DOHH2 (cell line): Measurements from ENCODE around the gene DOK6.

Experiments used
- H3F3A ChIP-seq: fragments of 200-600 bp; sonication (generic), shearing (Covaris generic); 2 replicates; pipeline ENCODE4 v1.6.0; 2016; ENCODE audit warnings: antibody characterized with exemption, mild to moderate bottlenecking; ENCODE audit not compliant: control insufficient read depth, insufficient read depth
- H3K27ac ChIP-seq: fragments of 200-600 bp; sonication (generic); 2 replicates; pipeline ENCODE4 v1.5.1; 2014; ENCODE audit warnings: low read depth, mild to moderate bottlenecking, low read length, moderate library complexity
- H3K27me3 ChIP-seq: fragments of 200-600 bp; sonication (generic); 2 replicates; pipeline ENCODE4 v1.6.1; 2014; ENCODE audit warnings: mild to moderate bottlenecking, low read length, mixed read lengths; ENCODE audit not compliant: control insufficient read depth
- H3K36me3 ChIP-seq: fragments of 200-600 bp; sonication (generic); 2 replicates; pipeline ENCODE4 v1.6.1; 2014; ENCODE audit warnings: mild to moderate bottlenecking, low read length, moderate library complexity, mixed read lengths; ENCODE audit not compliant: control insufficient read depth
- H3K4me1 ChIP-seq: fragments of 200-600 bp; sonication (generic); 2 replicates; pipeline ENCODE4 v1.6.1; 2014; ENCODE audit warnings: mild to moderate bottlenecking, low read length, mixed read lengths; ENCODE audit not compliant: control insufficient read depth
- H3K4me2 ChIP-seq: fragments of 200-600 bp; sonication (generic); 2 replicates; pipeline ENCODE4 v1.6.0; 2014; ENCODE audit warnings: mild to moderate bottlenecking, low read length, moderate library complexity
- H3K4me3 ChIP-seq: fragments of 200-600 bp; sonication (generic); 2 replicates; pipeline ENCODE4 v1.5.1; 2014; ENCODE audit warnings: mild to moderate bottlenecking, low read length, mixed read lengths
- H3K79me2 ChIP-seq: fragments of 200-600 bp; sonication (generic); 2 replicates; pipeline ENCODE4 v1.6.1; 2014; ENCODE audit warnings: mild to moderate bottlenecking, low read length, mixed read lengths; ENCODE audit not compliant: control insufficient read depth
- H3K9me2 ChIP-seq: fragments of 200-600 bp; sonication (generic); replicated peaks from 2 replicates; pipeline ENCODE4 v1.6.1; 2014; ENCODE audit warnings: mild to moderate bottlenecking, low read length, mixed read lengths; ENCODE audit not compliant: control insufficient read depth
- H3K9me3 ChIP-seq: fragments of 200-600 bp; sonication (generic); 2 replicates; pipeline ENCODE4 v1.6.1; 2014; ENCODE audit warnings: antibody characterized with exemption, low read length, mixed read lengths; ENCODE audit not compliant: control insufficient read depth, insufficient read depth
- H4K20me1 ChIP-seq: fragments of 200-600 bp; sonication (generic); 2 replicates; pipeline ENCODE4 v1.6.0; 2014; ENCODE audit warnings: low read depth, mild to moderate bottlenecking, antibody characterized with exemption, low read length, moderate library complexity; ENCODE audit not compliant: control insufficient read depth, insufficient read depth
- EZH2phosphoT487 ChIP-seq: fragments of 200-600 bp; sonication (generic); IDR thresholded peaks from 2 replicates; pipeline ENCODE4 v1.6.1; 2017; ENCODE audit warnings: borderline replicate concordance, mild to moderate bottlenecking, antibody characterized with exemption, low read length, moderate library complexity, mixed read lengths
- TF ChIP-seq, protein P1 (sequence below): fragments of 200-600 bp; sonication (generic); IDR thresholded peaks from one replicate; pipeline ENCODE4 v1.5.1; 2014; ENCODE audit warnings: antibody characterized with exemption, mild to moderate bottlenecking, low read depth, low read length; ENCODE audit not compliant: poor library complexity, severe bottlenecking

The DOK6 gene

DNA sequence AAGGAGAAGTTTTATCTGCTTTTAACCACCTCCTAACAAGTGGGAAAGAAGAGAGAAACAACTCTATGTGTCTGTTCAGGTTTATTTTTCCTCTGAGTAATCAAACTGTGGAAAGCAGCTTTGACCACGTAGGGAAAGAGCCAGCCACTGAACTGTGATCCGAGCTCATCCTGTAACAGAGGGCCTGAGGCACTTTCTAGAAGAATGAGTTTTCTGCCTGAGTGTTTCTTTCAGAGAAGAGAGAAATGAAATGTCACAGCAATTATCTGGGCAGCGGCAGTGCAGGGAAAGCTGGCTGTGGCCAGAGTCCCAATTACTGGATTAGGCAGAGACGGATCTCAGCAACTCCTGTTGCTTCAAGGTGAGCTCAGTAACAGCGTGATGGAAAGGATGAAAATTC is 395.1 kb downstream of the DOK6 start:
- H3K27ac ChIP-seq = no peak overlapping the region
- H3K79me2 ChIP-seq = no peaks in the 10 kb centered on the region
- no peaks in the 10 kb centered on the region for H3K27me3 ChIP-seq
- no peaks in the 10 kb centered on the region for H4K20me1 ChIP-seq
- TF ChIP-seq EZH2phosphoT487 = no peak
- peaks cover 2% of the 10 kb centered on the region; the same call in 1 of the 2 replicates for H3K9me2 ChIP-seq
- H3K4me2 ChIP-seq = no peak overlapping the region
- H3F3A ChIP-seq = no peaks in the 10 kb centered on the region
- no peaks in the 10 kb centered on the region for H3K4me1 ChIP-seq
- no peaks in the 10 kb centered on the region for H3K36me3 ChIP-seq
- H3K4me3 ChIP-seq = no peak overlapping the region
- no peaks in the 10 kb centered on the region for H3K9me3 ChIP-seq

DNA sequence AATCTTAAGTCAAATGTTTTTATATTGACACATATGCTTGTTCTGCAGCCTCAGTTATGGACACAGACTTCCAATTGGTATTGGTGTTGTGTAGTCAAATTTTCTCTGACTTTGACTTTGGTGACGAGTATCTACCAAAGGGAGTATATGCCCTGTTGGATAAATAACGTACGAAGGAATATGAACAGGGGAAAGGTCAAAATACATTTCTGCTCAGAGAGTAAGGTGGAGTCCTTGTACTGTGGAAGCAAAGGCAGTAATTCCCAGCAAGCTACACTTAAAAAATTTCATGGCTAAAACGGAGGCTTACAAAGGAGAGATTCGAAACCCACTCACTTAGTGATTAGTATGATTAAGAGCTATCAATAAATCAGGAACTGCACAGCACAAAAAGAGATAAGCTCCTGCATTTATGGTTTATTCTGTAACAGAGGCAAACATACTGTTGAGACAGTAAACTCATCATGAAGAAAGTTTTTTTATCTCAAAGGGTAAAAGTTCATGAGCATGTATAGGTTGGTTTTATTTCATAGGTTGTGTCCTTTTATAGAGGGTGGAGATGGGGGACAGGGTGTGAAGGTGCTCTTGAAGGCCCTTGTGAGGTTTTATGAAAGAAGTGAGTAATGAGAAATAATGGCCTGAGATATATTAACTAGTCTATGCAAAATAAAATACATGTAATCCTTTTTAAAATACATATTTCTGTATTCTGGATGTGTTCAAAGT is 404.3 kb downstream of the DOK6 start:
- Histone ChIP-seq H3K9me3 (no peaks in the 10 kb centered on the region), H3F3A (no peaks in the 10 kb centered on the region), H3K4me1 (no peaks in the 10 kb centered on the region), H3K4me2 (no peak overlapping the region), H3K36me3 (no peaks in the 10 kb centered on the region), H3K27me3 (no peaks in the 10 kb centered on the region), H4K20me1 (no peaks in the 10 kb centered on the region), H3K27ac (no peak overlapping the region), H3K4me3 (no peak overlapping the region), H3K9me2 (no peaks in the 10 kb centered on the region), H3K79me2 (no peaks in the 10 kb centered on the region)
- TF ChIP-seq, protein P1, sequence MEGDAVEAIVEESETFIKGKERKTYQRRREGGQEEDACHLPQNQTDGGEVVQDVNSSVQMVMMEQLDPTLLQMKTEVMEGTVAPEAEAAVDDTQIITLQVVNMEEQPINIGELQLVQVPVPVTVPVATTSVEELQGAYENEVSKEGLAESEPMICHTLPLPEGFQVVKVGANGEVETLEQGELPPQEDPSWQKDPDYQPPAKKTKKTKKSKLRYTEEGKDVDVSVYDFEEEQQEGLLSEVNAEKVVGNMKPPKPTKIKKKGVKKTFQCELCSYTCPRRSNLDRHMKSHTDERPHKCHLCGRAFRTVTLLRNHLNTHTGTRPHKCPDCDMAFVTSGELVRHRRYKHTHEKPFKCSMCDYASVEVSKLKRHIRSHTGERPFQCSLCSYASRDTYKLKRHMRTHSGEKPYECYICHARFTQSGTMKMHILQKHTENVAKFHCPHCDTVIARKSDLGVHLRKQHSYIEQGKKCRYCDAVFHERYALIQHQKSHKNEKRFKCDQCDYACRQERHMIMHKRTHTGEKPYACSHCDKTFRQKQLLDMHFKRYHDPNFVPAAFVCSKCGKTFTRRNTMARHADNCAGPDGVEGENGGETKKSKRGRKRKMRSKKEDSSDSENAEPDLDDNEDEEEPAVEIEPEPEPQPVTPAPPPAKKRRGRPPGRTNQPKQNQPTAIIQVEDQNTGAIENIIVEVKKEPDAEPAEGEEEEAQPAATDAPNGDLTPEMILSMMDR = no peak

DNA sequence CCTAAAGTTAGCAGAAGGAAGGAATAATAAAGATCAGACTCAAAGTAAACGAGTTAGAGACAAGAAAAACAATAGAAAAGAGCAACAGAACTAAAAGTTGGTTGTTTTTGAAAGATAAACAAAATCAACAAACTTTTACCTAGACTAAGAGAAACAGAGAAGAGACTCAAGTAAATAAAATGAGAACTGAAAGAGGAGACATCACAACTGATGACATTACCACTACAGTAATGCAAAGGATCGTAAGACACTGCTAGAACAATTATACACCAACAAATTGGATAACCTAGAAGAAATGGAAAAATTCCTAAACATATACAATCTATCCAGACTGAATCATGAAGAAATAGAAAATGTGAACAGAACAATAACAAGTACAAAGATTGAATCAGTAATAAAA is 407.7 kb downstream of the DOK6 start:
- no peaks in the 10 kb centered on the region for H3K4me1 ChIP-seq
- H3K9me3 ChIP-seq = no peaks in the 10 kb centered on the region
- no peaks in the 10 kb centered on the region for H3K36me3 ChIP-seq
- no peak overlapping the region for H3K4me2 ChIP-seq
- no peak overlapping the region for H3K4me3 ChIP-seq
- no peak overlapping the region for H3K27ac ChIP-seq
- no peaks in the 10 kb centered on the region for H3F3A ChIP-seq
- no peaks in the 10 kb centered on the region for H3K79me2 ChIP-seq
- H3K27me3 ChIP-seq = no peaks in the 10 kb centered on the region
- TF ChIP-seq EZH2phosphoT487 = no peak
- TF ChIP-seq, protein P1 = no peak
- no peaks in the 10 kb centered on the region for H3K9me2 ChIP-seq
- H4K20me1 ChIP-seq = no peaks in the 10 kb centered on the region

DNA sequence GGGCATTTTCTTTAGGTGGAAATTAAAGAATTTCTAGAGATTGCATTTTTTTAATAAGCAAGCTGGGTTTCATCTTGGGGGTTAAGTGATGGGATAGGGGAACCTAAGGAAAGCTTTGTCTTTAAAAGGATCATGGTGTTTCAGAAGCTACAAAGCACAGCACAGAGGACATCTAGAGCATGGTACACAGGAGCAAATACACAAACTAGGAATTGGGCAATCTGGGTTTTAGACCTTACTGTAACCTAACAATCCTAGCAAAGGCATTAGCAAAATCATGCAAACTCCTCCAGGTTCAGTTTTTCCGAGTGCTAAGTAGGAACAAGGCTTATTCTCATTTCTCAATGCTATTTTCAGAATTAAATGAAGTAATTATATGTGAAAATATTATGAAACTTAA is 412.9 kb downstream of the DOK6 start:
- TF ChIP-seq, protein P1 = no peak
- TF ChIP-seq EZH2phosphoT487 = no peak
- Histone ChIP-seq H3K4me3 (no peak overlapping the region), H3K9me2 (no peaks in the 10 kb centered on the region), H3F3A (no peaks in the 10 kb centered on the region), H3K9me3 (no peaks in the 10 kb centered on the region), H3K4me2 (no peak overlapping the region), H3K79me2 (no peaks in the 10 kb centered on the region), H3K36me3 (no peaks in the 10 kb centered on the region), H3K4me1 (no peaks in the 10 kb centered on the region), H3K27me3 (no peaks in the 10 kb centered on the region), H4K20me1 (no peaks in the 10 kb centered on the region), H3K27ac (no peak overlapping the region)
